HepG2 (cell line): ENCODE results near the gene MTHFS. TPM values are rescaled to one million over a fixed set of nuclear protein-coding genes. Genes with fewer than 3 reads are reported as not detected.

Source experiments
- FOXM1 ChIP-seq: sonication (generic); formaldehyde crosslinking; IDR thresholded peaks from 2 replicates; pipeline ENCODE4 v1.5.0; 2020; ENCODE audit warnings: missing genetic modification reagents
- NFATC3 ChIP-seq: sonication (generic); formaldehyde crosslinking; IDR thresholded peaks from 2 replicates; pipeline ENCODE4 v1.5.1; 2020; ENCODE audit warnings: mild to moderate bottlenecking, missing genetic modification reagents
- ZBTB38 ChIP-seq: sonication (generic); formaldehyde crosslinking; IDR thresholded peaks from 2 replicates; pipeline ENCODE4 v1.5.1; 2020; ENCODE audit warnings: mild to moderate bottlenecking, missing genetic modification reagents
- ZBTB49 ChIP-seq: sonication (generic); formaldehyde crosslinking; IDR thresholded peaks from 2 replicates; pipeline ENCODE4 v1.4.0; 2020; ENCODE audit warnings: missing genetic modification reagents, borderline replicate concordance
- ZNF264 ChIP-seq: sonication (generic); formaldehyde crosslinking; IDR thresholded peaks from 2 replicates; pipeline ENCODE4 v1.4.0; 2020; ENCODE audit warnings: missing genetic modification reagents
- ZNF276 ChIP-seq: sonication (generic); formaldehyde crosslinking; IDR thresholded peaks from 2 replicates; pipeline ENCODE4 v1.4.0; 2020; ENCODE audit warnings: mild to moderate bottlenecking, low read depth, missing genetic modification reagents
- ZNF619 ChIP-seq: sonication (generic); formaldehyde crosslinking; IDR thresholded peaks from 2 replicates; pipeline ENCODE4 v1.4.0; 2020; ENCODE audit warnings: mild to moderate bottlenecking, missing genetic modification reagents
- ZNF687 ChIP-seq: sonication (generic); formaldehyde crosslinking; IDR thresholded peaks from 2 replicates; pipeline ENCODE4 v1.5.1; 2020; ENCODE audit warnings: mild to moderate bottlenecking, missing genetic modification reagents, moderate library complexity
- polyA plus RNA-seq, 8 experiments: library from polyadenylated mRNA; depleted of rRNA in 3 of 8; stranded (reverse) in 7 of 8; unstranded in 1 of 8; fragments of >200 nt; fragmentation: Illumina TruSeq in 4 of 8; extraction: Trizol in 4 of 8; gene quantifications; 2 replicates each; pipeline versions ENCODE4 v1.2.1 to v1.2.3, GENCODE V29; 2011 to 2016; ENCODE audit warnings: low read depth in 4 of 8, missing spikeins in 1 of 8, mixed read lengths in 1 of 8; ENCODE audit not compliant: insufficient read depth in 1 of 8
- total RNA-seq, 5 experiments: library from RNA; depleted of rRNA; stranded (reverse); fragments of >200 nt; fragmentation: Illumina TruSeq; extraction: Trizol; gene quantifications; 2 replicates each; pipeline ENCODE4 v1.2.3, GENCODE V29; 2016; ENCODE audit warnings: low read depth in 1 of 5

The MTHFS gene
- total and polyA plus RNA-seq, 2 of the 13 experiments (the other 11 are each of a cell fraction or from before 2014, with no cell fraction given) = 37.0 to 49.7 TPM

DNA sequence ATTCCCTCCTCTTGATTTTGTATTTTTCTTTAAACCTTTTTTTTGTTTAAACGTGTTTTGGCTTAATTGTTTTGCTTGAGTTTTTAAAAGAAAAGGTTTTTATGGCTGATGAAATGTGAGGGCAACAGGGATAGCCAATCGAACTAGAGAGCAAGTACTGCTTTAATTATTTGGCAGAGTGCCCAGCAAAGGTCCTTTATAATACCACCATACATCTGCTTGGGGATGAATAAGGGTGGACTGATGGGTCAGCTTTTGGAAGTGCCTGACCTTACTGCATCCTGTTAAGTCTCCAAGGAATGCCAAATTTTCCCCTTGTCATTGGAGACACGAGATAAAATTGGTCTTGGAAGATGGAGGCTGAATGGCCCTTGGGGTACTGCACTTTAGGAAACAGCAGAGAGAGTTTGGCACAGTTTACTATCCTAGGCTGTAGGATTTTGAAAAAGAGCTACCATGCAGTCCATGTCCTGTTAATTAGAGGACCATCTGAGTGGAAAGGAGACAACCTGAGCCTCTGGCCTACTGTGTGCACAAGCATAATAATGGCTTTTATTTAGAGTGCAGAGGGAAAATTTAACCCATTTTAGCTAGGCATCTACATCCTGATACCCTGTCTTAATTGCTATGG lies 19.8 kb upstream of the MTHFS start (continued):
- TF ChIP-seq ZNF687 (CRISPR knock-in tag) = no peak
- no peak for TF ChIP-seq NFATC3
- TF ChIP-seq FOXM1 (CRISPR knock-in tag) = no peak
- no peak for TF ChIP-seq ZNF264
- TF ChIP-seq ZBTB49 (CRISPR knock-in tag) = no peak
- TF ChIP-seq ZNF619 (CRISPR knock-in tag) = no peak
- TF ChIP-seq ZBTB38 (CRISPR knock-in tag) = no peak
- TF ChIP-seq ZNF276 (CRISPR knock-in tag) = no peak
